Measurements from ENCODE around the gene RAB13. TPM values are rescaled to one million over a fixed set of nuclear protein-coding genes. Genes with fewer than 3 reads are reported as not detected.

The RAB13 gene
- total and polyA plus RNA-seq, 2 experiments from 2014 or later: 25.9 to 98.7 TPM

- Histone ChIP-seq H3K36me3 (replicated peaks; ENCODE audit: insufficient read depth, low read depth) (no peaks in the 10 kb centered on the region), H3K9me3 (ENCODE audit: low read depth) (no peaks in the 10 kb centered on the region), H3K4me1 (ENCODE audit: insufficient read depth) (peaks cover 26% of the 10 kb centered on the region), H3K79me2 (peaks cover 47% of the 10 kb centered on the region), H3K27ac (peak overlapping the region; percentile 98), H3K4me3 (peak overlapping the region; percentile 49), H3K9me2 (replicated peaks; ENCODE audit: insufficient read depth) (no peaks in the 10 kb centered on the region), H4K20me1 (ENCODE audit: insufficient read depth, poor library complexity, severe bottlenecking) (no peaks in the 10 kb centered on the region), H3K27me3 (no peaks in the 10 kb centered on the region), H2AFZ (peak overlapping the region; percentile 51), H3K4me2 (peak overlapping the region; percentile 93)
- no peak for TF ChIP-seq EZH2phosphoT487 (IDR thresholded peaks at IDR 0.05; ENCODE audit: low read depth, severe bottlenecking, unreplicated experiment)
- no peak for TF ChIP-seq EZH2 (IDR thresholded peaks at IDR 0.05; ENCODE audit: borderline replicate concordance)
- no peak for TF ChIP-seq CTCF (IDR thresholded peaks at IDR 0.05; ENCODE audit: poor library complexity)
- WGBS (ENCODE audit: low lambda C conversion rate, missing lambda C conversion rate): under 1% methylated on average over 22 of the region's 22 CpGs
- DNase-seq (ENCODE audit: low spot score): peak; percentile 86
These were observed 22.2 kb downstream of the RAB13 start for GRCh38 chr1:153963850-153964331.

- DNase-seq (ENCODE audit: low spot score): peak; percentile 99
- H3K27me3 ChIP-seq: no peaks in the 10 kb centered on the region
- H3K79me2 ChIP-seq: peaks cover 46% of the 10 kb centered on the region
- H3K9me2 ChIP-seq (replicated peaks; ENCODE audit: insufficient read depth): no peaks in the 10 kb centered on the region
- H3K4me3 ChIP-seq: peak within 1 kb of the TSS; percentile 52
- H3K9me3 ChIP-seq (ENCODE audit: low read depth): no peaks in the 10 kb centered on the region
- TF ChIP-seq EZH2 (IDR thresholded peaks at IDR 0.05; ENCODE audit: borderline replicate concordance) (no peak), EZH2phosphoT487 (IDR thresholded peaks at IDR 0.05; ENCODE audit: low read depth, severe bottlenecking, unreplicated experiment) (no peak), CTCF (IDR thresholded peaks at IDR 0.05; ENCODE audit: poor library complexity) (no peak)
- H4K20me1 ChIP-seq (ENCODE audit: insufficient read depth, poor library complexity, severe bottlenecking): no peaks in the 10 kb centered on the region
- peaks cover 26% of the 10 kb centered on the region for H3K4me1 ChIP-seq (ENCODE audit: insufficient read depth)
- H3K27ac ChIP-seq: peak within 1 kb of the TSS; percentile 98
- no peaks in the 10 kb centered on the region for H3K36me3 ChIP-seq (replicated peaks; ENCODE audit: insufficient read depth, low read depth)
- peak within 1 kb of the TSS; percentile 51 for H2AFZ ChIP-seq
- peak within 1 kb of the TSS; percentile 93 for H3K4me2 ChIP-seq
- 1% methylated on average over 49 of the region's 54 CpGs for WGBS (ENCODE audit: low lambda C conversion rate, missing lambda C conversion rate)
These were observed 22.9 kb downstream of the RAB13 start, which contains the start of gene SLC39A1 for GRCh38 chr1:153963030-153963849. Gene SLC39A1, minus strand, starts transcription at chr1:153963537. Its CDS starts 822 bp downstream, at chr1:153962715.

GRCh38 chr1:153962088-153963029 is 23.8 kb downstream of the RAB13 start:
- 15% methylated on average over 14 of the region's 16 CpGs for WGBS (ENCODE audit: low lambda C conversion rate, missing lambda C conversion rate)
- TF ChIP-seq EZH2 (IDR thresholded peaks at IDR 0.05; ENCODE audit: borderline replicate concordance) (no peak), CTCF (IDR thresholded peaks at IDR 0.05; ENCODE audit: poor library complexity) (no peak), EZH2phosphoT487 (IDR thresholded peaks at IDR 0.05; ENCODE audit: low read depth, severe bottlenecking, unreplicated experiment) (no peak)
- Histone ChIP-seq H3K9me3 (ENCODE audit: low read depth) (no peaks in the 10 kb centered on the region), H2AFZ (peak overlapping the region; percentile 2), H4K20me1 (ENCODE audit: insufficient read depth, poor library complexity, severe bottlenecking) (peaks cover 6% of the 10 kb centered on the region), H3K79me2 (peaks cover 52% of the 10 kb centered on the region), H3K4me2 (peak overlapping the region; percentile 93), H3K27ac (peak overlapping the region; percentile 98), H3K36me3 (replicated peaks; ENCODE audit: insufficient read depth, low read depth) (no peaks in the 10 kb centered on the region), H3K9me2 (replicated peaks; ENCODE audit: insufficient read depth) (no peaks in the 10 kb centered on the region), H3K27me3 (no peaks in the 10 kb centered on the region), H3K4me3 (peak overlapping the region; percentile 52), H3K4me1 (ENCODE audit: insufficient read depth) (peaks cover 26% of the 10 kb centered on the region)
- peak; percentile 79 for DNase-seq (ENCODE audit: low spot score)
